NCI-H2227 (cell line): ENCODE data around the gene ICAM5.
"Not testable (repeated sequence)": the region's sequence is repeated elsewhere in the genome, so short reads cannot be mapped to it uniquely, and the experiment has no call there.

Experiments
- DNase-seq: peaks from one replicate; lab custom pipeline; 2025; ENCODE audit not compliant: unreplicated experiment; lab: John Stamatoyannopoulos, UW

Gene ICAM5

GRCh38 chr19:10289836-10290356, at the start of gene ICAM5:
Gene ICAM5 (plus strand): TSS chr19:10289952. CDS start chr19:10290044, 92 bp downstream.
- DNase-seq: no peak

GRCh38 chr19:10241826-10242449, 47.8 kb upstream of the ICAM5 start:
- not testable (repeated sequence) for DNase-seq

- no peak for DNase-seq
Measured at GRCh38 chr19:10243606-10244005, 46.1 kb upstream of the ICAM5 start.

GRCh38 chr19:10245189-10245939, 44.4 kb upstream of the ICAM5 start:
- no peak for DNase-seq

- DNase-seq: no peak
Measured at GRCh38 chr19:10246511-10246910, 43.2 kb upstream of the ICAM5 start.

- DNase-seq: peak; percentile 95
Measured at GRCh38 chr19:10251792-10252694, 37.7 kb upstream of the ICAM5 start, which contains the start of gene MRPL4. Gene MRPL4 (plus strand): TSS chr19:10252214. CDS start chr19:10252254, 40 bp downstream.

GRCh38 chr19:10252707-10253106, 37.0 kb upstream of the ICAM5 start:
- DNase-seq: no peak

GRCh38 chr19:10254244-10254643, 35.5 kb upstream of the ICAM5 start:
- no peak for DNase-seq

- DNase-seq: no peak
Measured at GRCh38 chr19:10255358-10255757, 34.4 kb upstream of the ICAM5 start.

GRCh38 chr19:10256551-10256950, 33.2 kb upstream of the ICAM5 start:
- DNase-seq: no peak

- no peak for DNase-seq
Measured at GRCh38 chr19:10256970-10257615, 32.7 kb upstream of the ICAM5 start.

- no peak for DNase-seq
Measured at GRCh38 chr19:10258080-10258710, 31.6 kb upstream of the ICAM5 start.

GRCh38 chr19:10259162-10259905, 30.4 kb upstream of the ICAM5 start:
- DNase-seq: peak; percentile 92

- DNase-seq: no peak
Measured at GRCh38 chr19:10260141-10260584, 29.6 kb upstream of the ICAM5 start.

GRCh38 chr19:10262771-10263170, 27.0 kb upstream of the ICAM5 start:
- no peak for DNase-seq

GRCh38 chr19:10266706-10267105, 23.0 kb upstream of the ICAM5 start:
- DNase-seq: no peak

- no peak for DNase-seq
Measured at GRCh38 chr19:10268071-10268470, 21.7 kb upstream of the ICAM5 start.

GRCh38 chr19:10269333-10270179, 20.2 kb upstream of the ICAM5 start:
- peak; percentile 76 for DNase-seq
